HL-60/S4 treated with retinoic acid at 250 ng/mL for 4 days and 3 days (cell line): Measurements from ENCODE around the gene DNAAF8.

ENCODE experiments used
- in situ Hi-C: fragments of 300-500 bp; cut with MboI; formaldehyde crosslinking; loops from 2 replicates; pipeline ENCODE4 v1.7.0; 2022; ENCODE audit warnings: low sequenced_read_pairs

Gene DNAAF8

GRCh38 chr16:4734063-4734729 lies at the start of gene DNAAF8, which contains the start of gene ANKS3:
DNAAF8 (plus strand) TSS chr16:4734537; CDS start chr16:4736515, 1,978 bp downstream.
ANKS3 (minus strand) TSS chr16:4734271; CDS start chr16:4730149, 4,122 bp downstream.
- in situ Hi-C loops = no loop called here

- in situ Hi-C loops = no loop called here
Measured at GRCh38 chr16:4684763-4685162, 49.6 kb upstream of the DNAAF8 start.

- in situ Hi-C loops = no loop called here
Measured at GRCh38 chr16:4685292-4685691, 49.0 kb upstream of the DNAAF8 start.

GRCh38 chr16:4685776-4686496 lies 48.4 kb upstream of the DNAAF8 start:
- in situ Hi-C loops = no loop called here

- in situ Hi-C loops = no loop called here
Measured at GRCh38 chr16:4686497-4687210, 47.7 kb upstream of the DNAAF8 start.

GRCh38 chr16:4687416-4687815 lies 46.9 kb upstream of the DNAAF8 start:
- in situ Hi-C loops = no loop called here

GRCh38 chr16:4687946-4688673 lies 46.2 kb upstream of the DNAAF8 start:
- in situ Hi-C loops = no loop called here

- in situ Hi-C loops = no loop called here
Measured at GRCh38 chr16:4688674-4689045, 45.7 kb upstream of the DNAAF8 start.

- in situ Hi-C loops = no loop called here
Measured at GRCh38 chr16:4689091-4689671, 45.2 kb upstream of the DNAAF8 start.

GRCh38 chr16:4689864-4690704 lies 44.3 kb upstream of the DNAAF8 start:
- in situ Hi-C loops = no loop called here

GRCh38 chr16:4690946-4691665 lies 43.2 kb upstream of the DNAAF8 start:
- in situ Hi-C loops = no loop called here

- in situ Hi-C loops = no loop called here
Measured at GRCh38 chr16:4691666-4692412, 42.5 kb upstream of the DNAAF8 start.

- in situ Hi-C loops = no loop called here
Measured at GRCh38 chr16:4692460-4693295, 41.7 kb upstream of the DNAAF8 start.

- in situ Hi-C loops = no loop called here
Measured at GRCh38 chr16:4693296-4693955, 40.9 kb upstream of the DNAAF8 start, which contains the start of gene NUDT16L1. NUDT16L1 (plus strand) TSS chr16:4693562; CDS start chr16:4693727, 165 bp downstream.

GRCh38 chr16:4693956-4694641 lies 40.2 kb upstream of the DNAAF8 start:
- in situ Hi-C loops = no loop called here
